Body of pancreas (tissue), 4 donors: ENCODE data around the gene FIP1L1.
"Not testable (repeated sequence)": the region's sequence is repeated elsewhere in the genome, so short reads cannot be mapped to it uniquely, and the experiment has no call there.

ENCODE experiments used
- CTCF ChIP-seq, 7 experiments: fragments of 450-650 bp in 4 of 7; fragments of 200-600 bp in 3 of 7; sonication (generic) in 3 of 7; IDR thresholded peaks; one replicate each; pipeline ENCODE4 v1.5.1; 2016 to 2019; ENCODE audit warnings: antibody characterized with exemption in 7 of 7
- POLR2A ChIP-seq, 3 donors: fragments of 450-650 bp; IDR thresholded peaks; one replicate each; pipeline ENCODE4 v1.6.1; 2016; ENCODE audit warnings: antibody characterized with exemption in 3 of 3, mild to moderate bottlenecking in 2 of 3

- TF ChIP-seq POLR2A, CTCF (IDR thresholded peaks at IDR 0.05): not testable (repeated sequence)
Measured at GRCh38 chr4:53334916-53335315, 42.5 kb upstream of the FIP1L1 start.
